Hepatocyte (in vitro differentiated cells): ENCODE measurements around the gene SPATA21. TPM values are rescaled to one million over a fixed set of nuclear protein-coding genes. Genes with fewer than 3 reads are reported as not detected.

ENCODE experiments used
- DNase-seq: peaks from one replicate; pipeline ENCODE4 v3.0.0-alpha.2; 2016; ENCODE audit warnings: low spot score
- H2AFZ ChIP-seq: fragments of 200-600 bp; sonication (generic); 2 replicates; pipeline ENCODE4 v1.6.0; 2016; ENCODE audit warnings: antibody characterized with exemption, mild to moderate bottlenecking
- H3K27ac ChIP-seq: fragments of 200-600 bp; sonication (generic); 2 replicates; pipeline ENCODE4 v1.5.1; 2016; ENCODE audit warnings: mild to moderate bottlenecking
- H3K27me3 ChIP-seq: fragments of 200-600 bp; sonication (generic); 2 replicates; pipeline ENCODE4 v1.6.1; 2016
- H3K36me3 ChIP-seq: fragments of 200-600 bp; sonication (generic); replicated peaks from 2 replicates; pipeline ENCODE4 v1.5.1; 2016; ENCODE audit warnings: low read depth; ENCODE audit not compliant: insufficient read depth
- H3K4me1 ChIP-seq: fragments of 200-600 bp; sonication (generic); 2 replicates; pipeline ENCODE4 v1.5.1; 2016; ENCODE audit warnings: mild to moderate bottlenecking, moderate library complexity; ENCODE audit not compliant: insufficient read depth
- H3K4me2 ChIP-seq: fragments of 200-600 bp; sonication (generic); 2 replicates; pipeline ENCODE4 v1.6.0; 2016
- H3K4me3 ChIP-seq: fragments of 200-600 bp; sonication (generic); 2 replicates; pipeline ENCODE4 v1.5.1; 2016; ENCODE audit warnings: mild to moderate bottlenecking
- H3K79me2 ChIP-seq: fragments of 200-600 bp; sonication (generic); 2 replicates; pipeline ENCODE4 v1.6.0; 2017; ENCODE audit warnings: mild to moderate bottlenecking
- H3K9me2 ChIP-seq: fragments of 200-600 bp; sonication (generic); replicated peaks from 2 replicates; pipeline ENCODE4 v1.6.0; 2017; ENCODE audit warnings: mild to moderate bottlenecking; ENCODE audit not compliant: insufficient read depth
- H3K9me3 ChIP-seq: fragments of 200-600 bp; sonication (generic); 2 replicates; pipeline ENCODE4 v1.5.1; 2016; ENCODE audit warnings: low read depth, mild to moderate bottlenecking
- H4K20me1 ChIP-seq: fragments of 200-600 bp; sonication (generic); 2 replicates; pipeline ENCODE4 v1.6.0; 2016; ENCODE audit warnings: mild to moderate bottlenecking; ENCODE audit not compliant: insufficient read depth, poor library complexity, severe bottlenecking
- EZH2 ChIP-seq: fragments of 200-600 bp; sonication (generic); IDR thresholded peaks from 2 replicates; pipeline ENCODE4 v1.6.1; 2016; ENCODE audit warnings: antibody characterized with exemption, mild to moderate bottlenecking, borderline replicate concordance
- EZH2phosphoT487 ChIP-seq: fragments of 200-600 bp; sonication (generic); IDR thresholded peaks from one replicate; pipeline ENCODE4 v1.6.1; 2018; ENCODE audit warnings: antibody characterized with exemption, mild to moderate bottlenecking, low read depth, moderate library complexity; ENCODE audit not compliant: unreplicated experiment, severe bottlenecking
- WGBS: methylation state at CpG from one replicate; pipeline ENCODE4 v1.1.6; 2016; ENCODE audit warnings: low lambda C conversion rate; ENCODE audit errors: missing lambda C conversion rate; 5-methylcytosine and 5-hydroxymethylcytosine counted together
- polyA plus RNA-seq: library from polyadenylated mRNA; unstranded; fragments of >200 nt; fragmentation: Nextera tagmentation; extraction: Ambion mirVana; gene quantifications from 2 replicates; pipeline ENCODE4 v1.2.1, GENCODE V29; 2016
- total RNA-seq: library from RNA; depleted of rRNA; stranded (reverse); fragments of >200 nt; gene quantifications from 2 replicates; pipeline ENCODE4 v1.2.3, GENCODE V29; 2014
- TF ChIP-seq, protein P1 (sequence below): fragments of 200-600 bp; sonication (generic); IDR thresholded peaks from 2 replicates; pipeline ENCODE4 v1.5.1; 2016; ENCODE audit warnings: antibody characterized with exemption, mild to moderate bottlenecking; ENCODE audit not compliant: poor library complexity

SPATA21 gene
- total and polyA plus RNA-seq, 2 experiments from 2014 or later = 0.30 to 0.92 TPM

DNA sequence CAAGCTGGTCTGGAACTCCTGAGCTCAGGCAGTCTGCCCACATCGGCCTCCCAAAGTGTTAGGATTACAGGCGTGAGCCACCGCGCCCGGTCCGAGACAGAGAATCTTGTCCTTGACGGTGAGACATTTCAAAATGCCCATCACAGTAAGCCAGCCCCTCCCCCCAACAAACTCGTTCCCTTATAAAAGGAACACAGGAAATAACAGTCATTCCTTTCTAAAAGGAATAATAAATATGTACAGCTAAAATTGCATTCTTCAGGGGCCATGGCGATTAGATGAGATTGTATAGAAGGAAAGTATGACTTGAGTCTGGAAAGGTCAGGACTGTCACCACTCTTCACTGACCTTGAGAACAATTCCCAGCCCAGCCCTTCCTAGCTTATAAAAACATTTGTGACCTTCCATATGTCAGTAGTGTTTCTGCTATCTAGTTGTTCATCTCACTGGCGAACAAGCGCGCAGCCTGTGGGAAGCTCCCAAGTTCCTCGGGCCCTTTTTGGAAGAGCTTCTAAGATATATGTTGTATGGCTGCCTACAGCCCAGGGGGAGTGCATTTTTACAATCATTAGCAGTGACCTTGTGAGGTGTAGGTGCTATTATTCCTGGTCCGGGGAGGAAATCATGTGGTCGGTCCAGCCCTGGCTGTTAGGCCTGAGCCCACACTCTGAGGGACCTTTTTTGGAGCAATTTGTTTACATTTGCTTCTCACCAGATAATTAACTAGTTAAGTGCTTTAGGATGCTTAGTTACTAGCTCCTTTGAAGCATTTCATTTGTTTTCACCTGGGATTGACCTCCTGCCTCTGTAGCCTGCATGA is 61.5 kb downstream of the SPATA21 start:
- H3K4me3 ChIP-seq = no peak overlapping the region
- H3K27me3 ChIP-seq = no peaks in the 10 kb centered on the region
- H4K20me1 ChIP-seq = peaks cover 94% of the 10 kb centered on the region
- TF ChIP-seq EZH2phosphoT487 = no peak
- no peak for TF ChIP-seq EZH2
- TF ChIP-seq, protein P1, sequence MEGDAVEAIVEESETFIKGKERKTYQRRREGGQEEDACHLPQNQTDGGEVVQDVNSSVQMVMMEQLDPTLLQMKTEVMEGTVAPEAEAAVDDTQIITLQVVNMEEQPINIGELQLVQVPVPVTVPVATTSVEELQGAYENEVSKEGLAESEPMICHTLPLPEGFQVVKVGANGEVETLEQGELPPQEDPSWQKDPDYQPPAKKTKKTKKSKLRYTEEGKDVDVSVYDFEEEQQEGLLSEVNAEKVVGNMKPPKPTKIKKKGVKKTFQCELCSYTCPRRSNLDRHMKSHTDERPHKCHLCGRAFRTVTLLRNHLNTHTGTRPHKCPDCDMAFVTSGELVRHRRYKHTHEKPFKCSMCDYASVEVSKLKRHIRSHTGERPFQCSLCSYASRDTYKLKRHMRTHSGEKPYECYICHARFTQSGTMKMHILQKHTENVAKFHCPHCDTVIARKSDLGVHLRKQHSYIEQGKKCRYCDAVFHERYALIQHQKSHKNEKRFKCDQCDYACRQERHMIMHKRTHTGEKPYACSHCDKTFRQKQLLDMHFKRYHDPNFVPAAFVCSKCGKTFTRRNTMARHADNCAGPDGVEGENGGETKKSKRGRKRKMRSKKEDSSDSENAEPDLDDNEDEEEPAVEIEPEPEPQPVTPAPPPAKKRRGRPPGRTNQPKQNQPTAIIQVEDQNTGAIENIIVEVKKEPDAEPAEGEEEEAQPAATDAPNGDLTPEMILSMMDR = no peak
- no peaks in the 10 kb centered on the region for H3K9me2 ChIP-seq
- no peaks in the 10 kb centered on the region for H3K9me3 ChIP-seq
- peaks cover 99% of the 10 kb centered on the region for H3K79me2 ChIP-seq
- no peak for DNase-seq
- H3K4me1 ChIP-seq = peaks cover 38% of the 10 kb centered on the region
- no peak overlapping the region for H2AFZ ChIP-seq
- peak overlapping the region; percentile 58 for H3K27ac ChIP-seq
- H3K4me2 ChIP-seq = peak overlapping the region; percentile 58
- no peaks in the 10 kb centered on the region for H3K36me3 ChIP-seq
- 55% methylated on average over 15 of the region's 15 CpGs for WGBS

- no peak overlapping the region for H2AFZ ChIP-seq
- DNase-seq = no peak
- WGBS = 71% methylated on average over 3 of the region's 3 CpGs
- no peaks in the 10 kb centered on the region for H3K9me3 ChIP-seq
- no peaks in the 10 kb centered on the region for H3K27me3 ChIP-seq
- H3K4me3 ChIP-seq = no peak overlapping the region
- no peaks in the 10 kb centered on the region for H3K36me3 ChIP-seq
- H3K79me2 ChIP-seq = peaks cover 99% of the 10 kb centered on the region
- peak overlapping the region; percentile 48 for H3K27ac ChIP-seq
- H3K4me2 ChIP-seq = no peak overlapping the region
- H3K4me1 ChIP-seq = peaks cover 38% of the 10 kb centered on the region
- no peak for TF ChIP-seq EZH2
- TF ChIP-seq EZH2phosphoT487 = no peak
- TF ChIP-seq, protein P1 = no peak
- H3K9me2 ChIP-seq = no peaks in the 10 kb centered on the region
- peaks cover 94% of the 10 kb centered on the region for H4K20me1 ChIP-seq
These were observed 63.0 kb downstream of the SPATA21 start for GRCh38 chr1:16374266-16374665.

DNA sequence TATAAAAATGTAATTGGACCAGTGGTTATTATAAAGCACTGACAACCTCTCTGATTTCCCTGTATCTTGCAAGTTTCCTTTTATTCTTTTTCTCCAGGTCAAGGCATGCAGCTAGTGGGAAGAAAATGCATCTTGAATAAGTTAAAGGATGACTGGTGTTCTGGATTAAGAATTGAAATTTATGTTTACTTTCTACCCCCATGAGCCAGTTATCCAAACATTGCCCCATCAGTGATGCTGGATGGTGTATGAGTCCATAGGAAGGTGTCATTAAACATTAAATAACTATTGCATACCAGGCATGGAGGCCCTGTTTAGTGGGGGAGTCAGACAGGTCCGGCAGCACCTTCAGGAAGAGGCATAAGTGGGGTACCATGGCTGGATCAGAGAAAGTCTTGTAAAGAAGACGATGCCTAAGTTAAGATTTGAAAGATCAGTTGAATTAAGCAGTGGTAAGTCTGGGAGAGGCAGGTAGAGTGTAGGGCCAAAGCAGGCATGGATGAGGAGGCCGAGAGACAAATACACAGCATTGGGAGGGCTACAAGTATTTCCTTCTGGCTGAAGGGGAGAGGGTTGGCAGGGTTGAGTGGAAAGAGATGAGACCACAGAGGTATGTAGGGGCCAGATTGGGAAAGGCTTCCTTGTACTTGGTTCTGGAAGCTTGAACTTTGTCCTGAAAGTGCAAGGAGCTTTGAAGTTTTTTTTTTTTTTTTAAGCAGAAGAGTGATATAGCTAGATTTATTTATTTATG is 64.5 kb downstream of the SPATA21 start:
- 89% methylated on average over 3 of the region's 3 CpGs for WGBS
- H3K27me3 ChIP-seq = no peaks in the 10 kb centered on the region
- H4K20me1 ChIP-seq = peaks cover 93% of the 10 kb centered on the region
- no peak for DNase-seq
- no peaks in the 10 kb centered on the region for H3K9me3 ChIP-seq
- H2AFZ ChIP-seq = no peak overlapping the region
- H3K36me3 ChIP-seq = no peaks in the 10 kb centered on the region
- peaks cover 46% of the 10 kb centered on the region for H3K4me1 ChIP-seq
- no peak for TF ChIP-seq EZH2
- no peak for TF ChIP-seq EZH2phosphoT487
- TF ChIP-seq, protein P1 = no peak
- peak overlapping the region; percentile 53 for H3K4me2 ChIP-seq
- H3K9me2 ChIP-seq = no peaks in the 10 kb centered on the region
- H3K27ac ChIP-seq = peak overlapping the region; percentile 57
- H3K4me3 ChIP-seq = no peak overlapping the region
- peaks cover 99% of the 10 kb centered on the region for H3K79me2 ChIP-seq
